Measurements from ENCODE around the gene SIPA1L3.

DNA sequence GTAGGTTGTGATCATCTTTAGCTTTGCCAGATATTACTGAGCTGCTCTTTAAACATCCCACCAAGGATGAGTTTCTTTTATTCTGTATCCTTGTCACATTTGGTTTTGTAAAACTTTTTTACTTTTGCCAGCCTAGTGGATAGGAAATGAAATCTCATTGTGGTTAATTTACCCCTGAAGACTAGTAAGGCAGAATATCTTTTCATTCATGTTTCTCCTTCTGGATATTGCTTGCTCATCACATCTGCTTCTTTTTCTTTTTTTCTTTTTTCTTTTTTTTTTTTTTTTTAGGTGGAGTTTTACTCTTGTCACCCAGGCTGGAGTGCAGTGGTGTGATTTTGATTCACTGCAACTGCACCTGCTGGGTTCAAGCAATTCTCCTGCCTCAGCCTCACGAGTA is 31.3 kb downstream of the SIPA1L3 start:
- TF ChIP-seq EZH2 (IDR thresholded peaks at IDR 0.05; ENCODE audit: low read depth, unreplicated experiment) (no peak), NANOG (IDR thresholded peaks at IDR 0.05; ENCODE audit: borderline replicate concordance) (no peak), CTCF (conservative IDR thresholded peaks at IDR 0.05; ENCODE audit: low read depth in 2 of 2) (no peak), POLR2AphosphoS5 (IDR thresholded peaks at IDR 0.05; ENCODE audit: low read depth) (no peak), ETS1 (IDR thresholded peaks at IDR 0.05) (no peak), CREB1 (CRISPR knock-in tag; IDR thresholded peaks at IDR 0.05; ENCODE audit: low read depth) (no peak), EZH2phosphoT487 (IDR thresholded peaks at IDR 0.05; ENCODE audit: unreplicated experiment) (no peak), REST (IDR thresholded peaks at IDR 0.05; ENCODE audit: unreplicated experiment) (no peak), JUNB (IDR thresholded peaks at IDR 0.05; ENCODE audit: unreplicated experiment) (no peak), ZNF331 (CRISPR knock-in tag; IDR thresholded peaks at IDR 0.05; ENCODE audit: low read depth) (no peak)

Data from GM23338 (cell line).